Lower lobe of right lung (tissue), 2 donors: ENCODE measurements around the gene MAD1L1. TPM values are rescaled to one million over a fixed set of nuclear protein-coding genes. Genes with fewer than 3 reads are reported as not detected.
"Not testable (repeated sequence)": the region's sequence is repeated elsewhere in the genome, so short reads cannot be mapped to it uniquely, and the experiment has no call there.

ENCODE experiments used
- ATAC-seq, 2 donors: fragments of 200-7000 bp; cut with Tn5 transposase; one replicate each; pipeline ENCODE4 v1.9.1; 2020 to 2022; ENCODE audit warnings: mild to moderate bottlenecking in 2 of 2, moderate library complexity in 2 of 2
- DNase-seq: peaks from one replicate; pipeline ENCODE4 v3.0.0-alpha.2; 2020
- H3K27ac ChIP-seq: fragments of 200-600 bp; one replicate; pipeline ENCODE4 v1.8.0; 2022
- H3K27me3 ChIP-seq: fragments of 200-600 bp; one replicate; pipeline ENCODE4 v1.8.0; 2022; ENCODE audit warnings: low read depth
- H3K36me3 ChIP-seq: fragments of 200-600 bp; one replicate; pipeline ENCODE4 v1.8.0; 2022; ENCODE audit warnings: mild to moderate bottlenecking
- H3K4me1 ChIP-seq: fragments of 200-600 bp; one replicate; pipeline ENCODE4 v1.8.0; 2022
- H3K4me3 ChIP-seq: fragments of 200-600 bp; one replicate; pipeline ENCODE4 v1.8.0; 2022; ENCODE audit warnings: mild to moderate bottlenecking
- H3K9me3 ChIP-seq: fragments of 200-600 bp; one replicate; pipeline ENCODE4 v1.8.0; 2022
- intact Hi-C: fragments of 100-400 bp; cut with DNase I; formaldehyde crosslinking; loops from one replicate; pipeline ENCODE4 v1.11.0; 2022
- total RNA-seq: library from RNA; stranded (reverse); fragmentation: NEBNext Ultra II Directional; extraction: Animal tissue kit (Norgen Biotek cat#: 25700); gene quantifications from one replicate; pipeline ENCODE4 v1.2.1, GENCODE V29; 2021
- TF ChIP-seq, protein P1 (sequence below): fragments of 200-600 bp; IDR thresholded peaks from one replicate; pipeline ENCODE4 v1.8.0; 2022; ENCODE audit warnings: antibody characterized with exemption, mild to moderate bottlenecking
- donor health status: DM: no; HTN: yes; CAD: no; lungs with severe emphysema.

Gene MAD1L1
- total RNA-seq, 1 donor from 2014 or later: 44.5 TPM

DNA sequence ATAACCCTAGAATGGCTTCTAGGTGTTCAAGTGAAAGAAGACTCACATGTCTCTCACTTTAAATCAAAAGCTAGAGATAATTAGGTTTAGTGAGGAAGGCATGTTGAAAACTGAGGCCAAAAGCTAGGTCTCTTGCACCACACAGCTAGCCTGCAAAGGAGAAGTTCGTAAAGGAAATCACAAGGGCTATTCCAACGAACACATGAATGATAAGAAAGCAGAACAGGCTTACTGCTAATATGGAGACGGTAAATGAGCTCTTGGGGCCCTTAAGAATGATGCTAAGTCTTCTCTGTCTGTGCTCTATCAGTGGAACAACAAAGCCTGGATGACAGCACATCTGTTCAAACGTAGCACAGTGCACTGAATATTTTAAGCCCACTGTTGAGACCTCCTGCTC lies 401.3 kb downstream of the MAD1L1 start:
- H3K36me3 ChIP-seq, H3K27ac ChIP-seq, H3K4me3 ChIP-seq, H3K4me1 ChIP-seq, H3K27me3 ChIP-seq, H3K9me3 ChIP-seq, DNase-seq, intact Hi-C loops: not testable (repeated sequence)
- peak; percentile 40 to 61 for ATAC-seq

DNA sequence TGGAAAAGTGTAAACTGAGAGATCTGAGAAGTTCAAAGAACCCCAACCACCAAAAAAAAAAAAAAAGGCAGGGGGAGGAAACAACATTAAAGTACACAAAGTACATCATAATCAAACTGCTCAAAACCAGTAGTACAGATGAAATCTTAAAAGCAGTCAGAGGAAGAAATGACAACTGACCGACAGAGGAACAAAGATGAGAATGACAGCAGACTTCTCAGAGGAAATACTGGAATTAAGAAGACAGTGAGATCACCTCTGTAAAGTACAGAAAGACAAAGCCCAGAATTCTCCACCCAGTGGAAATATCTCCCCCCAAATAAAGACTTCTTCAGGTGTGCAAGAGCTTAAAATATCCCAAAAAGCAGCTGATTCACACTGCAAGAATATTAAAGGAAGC lies 403.1 kb downstream of the MAD1L1 start:
- ATAC-seq, H3K27me3 ChIP-seq, DNase-seq, H3K36me3 ChIP-seq, H3K9me3 ChIP-seq, intact Hi-C loops, H3K4me3 ChIP-seq, H3K27ac ChIP-seq, H3K4me1 ChIP-seq: not testable (repeated sequence)

DNA sequence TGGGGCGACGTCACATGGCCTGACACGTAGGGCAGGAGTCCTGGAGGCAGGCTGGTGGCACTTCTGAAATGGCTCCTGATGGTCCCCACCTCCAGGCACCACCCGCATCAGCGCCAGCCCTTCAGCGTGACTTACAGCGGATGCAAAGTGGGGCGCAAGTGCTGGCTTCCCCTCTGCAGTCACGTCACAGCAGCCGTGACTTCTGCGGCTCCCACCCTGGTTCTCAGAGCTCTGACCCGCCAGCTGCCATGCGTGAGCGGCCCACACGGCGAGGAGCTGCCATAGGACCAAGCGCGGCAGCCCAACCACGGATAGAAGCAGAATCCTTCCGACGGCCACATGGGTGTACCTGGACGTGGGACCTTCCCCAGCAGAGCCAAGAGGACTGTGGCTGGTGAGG lies 403.6 kb downstream of the MAD1L1 start:
- Histone ChIP-seq H3K9me3 (no peaks in the 10 kb centered on the region), H3K4me3 (no peak overlapping the region), H3K4me1 (no peaks in the 10 kb centered on the region), H3K27me3 (no peaks in the 10 kb centered on the region), H3K36me3 (no peaks in the 10 kb centered on the region), H3K27ac (no peak overlapping the region)
- intact Hi-C loops: no loop called here
- TF ChIP-seq, protein P1, sequence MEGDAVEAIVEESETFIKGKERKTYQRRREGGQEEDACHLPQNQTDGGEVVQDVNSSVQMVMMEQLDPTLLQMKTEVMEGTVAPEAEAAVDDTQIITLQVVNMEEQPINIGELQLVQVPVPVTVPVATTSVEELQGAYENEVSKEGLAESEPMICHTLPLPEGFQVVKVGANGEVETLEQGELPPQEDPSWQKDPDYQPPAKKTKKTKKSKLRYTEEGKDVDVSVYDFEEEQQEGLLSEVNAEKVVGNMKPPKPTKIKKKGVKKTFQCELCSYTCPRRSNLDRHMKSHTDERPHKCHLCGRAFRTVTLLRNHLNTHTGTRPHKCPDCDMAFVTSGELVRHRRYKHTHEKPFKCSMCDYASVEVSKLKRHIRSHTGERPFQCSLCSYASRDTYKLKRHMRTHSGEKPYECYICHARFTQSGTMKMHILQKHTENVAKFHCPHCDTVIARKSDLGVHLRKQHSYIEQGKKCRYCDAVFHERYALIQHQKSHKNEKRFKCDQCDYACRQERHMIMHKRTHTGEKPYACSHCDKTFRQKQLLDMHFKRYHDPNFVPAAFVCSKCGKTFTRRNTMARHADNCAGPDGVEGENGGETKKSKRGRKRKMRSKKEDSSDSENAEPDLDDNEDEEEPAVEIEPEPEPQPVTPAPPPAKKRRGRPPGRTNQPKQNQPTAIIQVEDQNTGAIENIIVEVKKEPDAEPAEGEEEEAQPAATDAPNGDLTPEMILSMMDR: no peak
- DNase-seq (peak; percentile 36), ATAC-seq (no peak)

DNA sequence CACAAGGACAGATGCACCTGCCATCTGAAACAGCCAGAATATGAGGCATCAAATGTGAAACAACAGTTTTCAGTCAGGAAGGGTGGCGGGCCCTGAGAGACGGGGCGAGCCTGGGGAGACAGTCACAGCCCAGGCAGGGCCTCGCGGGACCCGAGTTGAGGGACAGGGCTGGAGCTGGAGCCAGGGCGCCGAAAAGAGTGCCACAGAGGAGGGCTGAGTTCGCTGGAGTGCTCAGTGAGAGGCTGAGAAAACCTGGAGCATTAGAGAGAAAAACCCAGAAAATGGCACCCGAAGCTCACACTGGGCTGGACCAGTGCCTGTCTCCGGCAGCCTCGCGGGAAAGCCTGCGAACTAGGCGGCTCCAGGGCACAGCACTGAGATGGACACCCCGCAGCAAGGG lies 404.6 kb downstream of the MAD1L1 start:
- intact Hi-C loops, ATAC-seq, H3K36me3 ChIP-seq, H3K27me3 ChIP-seq, H3K4me1 ChIP-seq, H3K27ac ChIP-seq, H3K4me3 ChIP-seq, H3K9me3 ChIP-seq: not testable (repeated sequence)
- peak; percentile 34 for DNase-seq

DNA sequence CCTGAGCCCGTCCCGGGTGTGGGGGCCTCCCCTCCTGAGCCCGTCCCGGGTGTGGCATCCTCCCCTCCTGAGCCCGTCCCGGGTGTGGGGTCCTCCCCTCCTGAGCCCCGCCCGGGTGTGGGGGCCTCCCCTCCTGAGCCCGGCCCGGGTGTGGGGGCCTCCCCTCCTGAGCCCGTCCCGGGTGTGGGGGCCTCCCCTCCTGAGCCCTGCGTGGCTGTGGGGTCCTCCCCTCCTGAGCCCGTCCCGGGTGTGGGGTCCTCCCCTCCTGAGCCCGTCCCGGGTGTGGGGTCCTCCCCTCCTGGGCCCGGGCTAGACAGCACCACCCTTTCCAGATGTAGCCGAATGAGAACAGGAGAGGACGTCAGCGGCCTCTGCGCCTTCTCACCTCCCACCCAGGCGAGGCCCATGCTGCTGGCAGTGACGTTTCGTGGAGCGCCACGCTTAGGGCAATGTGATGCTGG lies 405.2 kb downstream of the MAD1L1 start:
- H3K4me1 ChIP-seq, H3K27ac ChIP-seq, H3K27me3 ChIP-seq, intact Hi-C loops, H3K9me3 ChIP-seq, H3K4me3 ChIP-seq, ATAC-seq, H3K36me3 ChIP-seq: not testable (repeated sequence)
- DNase-seq: peak; percentile 22

DNA sequence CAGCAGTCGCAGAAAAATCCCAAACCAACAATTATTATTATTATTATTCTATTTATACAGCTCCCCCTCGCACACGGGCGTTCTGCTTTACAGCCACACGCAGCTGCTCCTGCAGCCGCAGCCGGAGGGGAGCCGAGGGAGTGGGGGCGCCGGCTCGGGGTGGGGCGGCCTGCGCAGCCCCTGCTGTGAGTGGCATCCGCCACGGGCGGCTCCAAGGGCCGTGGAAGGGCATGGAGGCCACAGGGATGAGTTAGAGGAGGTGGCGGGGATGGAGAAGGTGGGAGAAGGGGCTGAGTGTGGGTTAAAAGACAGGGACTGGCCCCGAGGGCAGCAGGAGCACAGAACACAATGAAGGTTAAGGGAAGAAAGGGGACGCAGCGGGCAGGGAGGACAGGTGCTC lies 405.8 kb downstream of the MAD1L1 start:
- H3K36me3 ChIP-seq, H3K27me3 ChIP-seq, ATAC-seq, intact Hi-C loops, H3K27ac ChIP-seq, H3K4me1 ChIP-seq, H3K4me3 ChIP-seq, H3K9me3 ChIP-seq: not testable (repeated sequence)
- peak; percentile 3 for DNase-seq

DNA sequence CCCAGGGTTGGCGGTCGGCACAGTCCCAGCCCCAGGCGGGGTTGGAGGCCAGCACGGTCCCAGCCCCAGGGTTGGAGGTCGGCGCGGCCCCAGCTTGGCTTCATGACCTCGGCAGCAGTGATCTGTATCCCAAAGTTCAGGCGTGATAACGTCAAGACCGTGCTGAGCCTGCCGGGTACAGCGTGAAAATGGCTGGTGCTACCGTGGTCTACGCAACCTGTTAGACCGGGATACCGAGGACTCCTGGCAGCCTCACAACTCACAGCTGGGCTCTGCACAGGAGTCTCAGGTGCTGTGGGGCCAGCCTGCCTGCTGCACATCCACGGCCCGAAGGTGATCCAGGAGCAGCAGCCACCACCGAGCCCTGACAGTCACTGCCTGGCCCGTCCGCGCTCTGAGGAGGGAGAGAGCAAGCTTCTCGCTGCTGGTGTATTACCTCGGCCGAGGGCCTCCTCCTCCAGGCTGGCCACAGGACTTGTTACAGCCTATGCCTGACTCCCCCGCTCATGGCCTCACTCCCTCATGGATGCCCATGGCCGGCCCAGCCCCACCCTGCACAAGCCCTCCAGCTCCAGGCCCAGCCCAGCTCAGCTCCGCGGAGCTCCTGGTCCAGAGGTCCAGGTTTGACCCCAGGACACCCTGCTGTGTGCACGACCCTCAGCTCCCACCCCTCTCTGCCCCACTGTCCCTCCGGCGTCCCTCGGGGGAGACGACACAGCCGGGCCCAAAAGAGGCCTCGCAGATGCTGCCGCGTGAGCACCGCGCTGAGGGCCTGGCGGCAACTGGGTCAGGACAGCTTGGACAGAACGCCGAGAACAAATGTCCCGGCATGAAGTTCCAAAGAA lies 406.6 kb downstream of the MAD1L1 start:
- Histone ChIP-seq H3K9me3 (no peaks in the 10 kb centered on the region), H3K27me3 (no peaks in the 10 kb centered on the region), H3K27ac (no peak overlapping the region), H3K36me3 (no peaks in the 10 kb centered on the region), H3K4me1 (no peaks in the 10 kb centered on the region), H3K4me3 (no peak overlapping the region)
- TF ChIP-seq, protein P1: no peak
- ATAC-seq (peak; percentile 11 to 29), DNase-seq (peak; percentile 44)
- intact Hi-C loops: no loop called here

DNA sequence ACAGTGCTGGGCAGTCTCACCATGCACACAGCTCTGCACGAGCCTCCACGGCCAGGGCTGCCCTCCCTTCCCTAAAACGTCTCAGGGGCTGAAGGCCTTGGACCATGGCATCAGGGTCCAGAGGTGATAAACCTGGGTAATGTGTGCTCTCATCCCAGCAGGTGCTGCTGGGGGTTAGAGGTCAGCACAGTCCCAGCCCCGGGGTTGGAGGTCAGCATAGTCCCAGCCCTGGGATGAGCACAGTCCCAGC lies 407.2 kb downstream of the MAD1L1 start:
- intact Hi-C loops, H3K4me3 ChIP-seq, H3K27me3 ChIP-seq, H3K27ac ChIP-seq, H3K36me3 ChIP-seq, H3K9me3 ChIP-seq, H3K4me1 ChIP-seq: not testable (repeated sequence)
- ATAC-seq (peak in 1 of 2 donors; percentile 39), DNase-seq (peak; percentile 23)

DNA sequence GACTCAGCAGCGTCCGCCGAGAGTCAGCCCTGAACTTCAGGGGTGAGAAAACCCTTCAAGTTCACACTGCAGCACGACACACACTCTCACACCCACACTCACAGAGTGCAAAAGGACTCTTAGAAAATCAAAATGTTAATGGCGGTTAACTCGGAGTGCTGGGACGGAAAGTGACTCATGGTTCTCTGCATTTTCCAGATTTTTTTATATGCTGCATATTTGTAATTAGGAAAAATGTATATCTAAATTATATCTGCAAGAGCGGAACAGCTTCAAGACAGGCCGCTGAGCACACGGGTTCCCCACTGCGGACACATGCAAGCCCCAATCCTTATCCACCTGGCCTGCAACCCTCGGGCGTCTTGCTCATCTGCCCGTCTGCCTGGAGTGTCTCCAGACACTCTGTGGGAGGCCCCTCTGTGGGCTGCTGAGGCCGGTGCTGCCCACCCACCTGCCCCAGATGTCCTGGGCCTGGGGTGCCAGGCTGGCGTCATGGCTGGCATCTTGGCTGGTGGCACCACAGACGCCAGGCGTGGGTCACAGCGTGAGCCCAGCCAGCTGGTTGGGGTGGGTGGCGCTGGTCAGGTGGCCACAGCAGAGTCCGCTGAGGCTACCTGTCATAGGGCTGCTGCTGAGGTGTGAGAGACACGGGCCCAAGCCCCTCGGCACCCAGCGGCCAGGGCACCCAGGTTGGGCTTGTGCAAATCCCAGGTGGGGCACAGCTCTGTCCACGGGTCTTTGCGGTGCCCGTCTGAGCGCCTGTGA lies 407.7 kb downstream of the MAD1L1 start:
- peak; percentile 19 for DNase-seq
- intact Hi-C loops: not testable (repeated sequence)

DNA sequence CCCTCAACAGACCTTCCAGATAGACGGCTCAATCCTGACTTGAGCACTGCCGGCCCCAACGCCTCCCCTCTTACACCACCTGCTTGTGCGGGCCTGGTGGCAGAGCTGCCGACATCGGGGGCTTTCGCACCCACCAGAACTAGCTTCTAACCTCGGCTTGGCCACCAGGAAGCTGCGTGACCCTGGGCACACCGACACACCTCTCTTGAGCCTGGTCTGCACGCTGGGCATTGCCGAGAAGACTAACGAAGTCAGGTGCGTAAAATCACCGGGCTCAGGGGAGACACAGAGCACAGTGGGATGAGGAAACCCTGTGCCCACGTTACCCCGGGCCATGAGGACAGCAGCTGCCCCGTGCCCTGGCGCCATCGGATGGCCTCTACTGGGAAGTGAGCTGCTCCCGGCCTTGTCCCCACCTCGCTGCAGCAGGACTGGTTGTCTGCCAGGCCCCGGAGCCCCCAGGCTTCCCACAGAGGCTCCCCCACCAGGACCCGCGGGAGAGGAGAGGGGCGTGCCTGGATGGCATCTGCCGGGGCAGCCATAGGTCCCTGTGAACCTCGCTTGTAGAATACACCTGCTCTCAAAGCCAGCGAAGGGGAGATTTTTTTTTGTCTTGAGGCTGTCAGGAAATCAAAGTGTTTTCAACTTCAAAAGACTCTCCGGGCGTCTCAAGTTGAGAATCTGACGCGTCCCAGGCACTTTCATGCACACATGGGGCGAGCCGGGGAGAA lies 408.4 kb downstream of the MAD1L1 start:
- H3K4me1 ChIP-seq, H3K36me3 ChIP-seq, H3K4me3 ChIP-seq, H3K9me3 ChIP-seq, ATAC-seq, intact Hi-C loops, H3K27me3 ChIP-seq, H3K27ac ChIP-seq: not testable (repeated sequence)
- DNase-seq: peak; percentile 29

More for the DNA sequence above, 407.7 kb downstream of the MAD1L1 start:
- not testable (repeated sequence) for H3K27ac ChIP-seq, H3K27me3 ChIP-seq, H3K4me3 ChIP-seq, ATAC-seq, H3K9me3 ChIP-seq, H3K4me1 ChIP-seq, H3K36me3 ChIP-seq
